Activated CD4-positive, alpha-beta T cell treated with anti-CD3 and anti-CD28 coated beads, Interleukin-2, amount 50 U/mL, for 4 hours (primary cell): ENCODE data around the gene ATXN10.
"Not testable (repeated sequence)": the region's sequence is repeated elsewhere in the genome, so short reads cannot be mapped to it uniquely, and the experiment has no call there.

ENCODE experiments used
- DNase-seq, 2 experiments: peaks; one replicate each; pipeline ENCODE4 v3.0.0-alpha.2; 2020

The ATXN10 gene

DNA sequence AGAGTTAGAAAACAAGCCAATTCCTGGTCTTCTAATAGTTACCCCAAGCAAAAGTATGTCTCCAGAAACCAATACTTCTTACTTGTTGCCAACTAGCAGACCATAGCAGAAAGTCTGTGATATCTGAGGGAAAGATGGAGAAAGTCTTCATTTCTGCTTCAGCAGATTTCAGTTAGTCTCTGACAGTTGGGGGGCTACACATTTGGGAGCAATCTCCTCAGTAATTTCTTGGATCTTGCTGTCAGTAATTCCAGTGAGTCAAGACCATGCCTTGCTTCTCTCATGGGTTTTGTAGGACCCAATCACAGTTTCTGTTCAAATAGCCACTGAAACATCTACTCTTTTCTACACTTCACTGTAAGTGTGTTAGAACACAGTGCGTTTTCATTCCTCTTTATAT lies 118.8 kb downstream of the ATXN10 start:
- DNase-seq, result no peak

DNA sequence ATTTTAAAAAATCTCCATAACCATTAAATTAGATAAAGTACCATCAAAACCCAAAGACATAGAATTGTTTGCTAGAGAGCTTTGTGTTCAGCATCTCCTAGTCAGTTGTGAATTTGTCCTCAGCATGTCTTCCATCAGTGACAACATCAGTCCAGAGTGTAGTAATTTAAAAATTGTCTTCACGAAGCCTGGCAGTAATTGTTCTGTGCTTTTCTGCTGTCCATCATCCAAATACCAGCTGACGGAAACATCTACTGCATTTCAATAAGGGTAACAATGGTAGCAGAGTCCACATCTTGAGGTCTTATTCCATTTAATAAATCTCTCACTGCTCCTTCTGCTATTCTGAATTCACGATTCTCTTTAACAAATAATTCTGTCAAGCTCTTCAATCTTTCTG lies 121.5 kb downstream of the ATXN10 start:
- DNase-seq, result no peak

DNA sequence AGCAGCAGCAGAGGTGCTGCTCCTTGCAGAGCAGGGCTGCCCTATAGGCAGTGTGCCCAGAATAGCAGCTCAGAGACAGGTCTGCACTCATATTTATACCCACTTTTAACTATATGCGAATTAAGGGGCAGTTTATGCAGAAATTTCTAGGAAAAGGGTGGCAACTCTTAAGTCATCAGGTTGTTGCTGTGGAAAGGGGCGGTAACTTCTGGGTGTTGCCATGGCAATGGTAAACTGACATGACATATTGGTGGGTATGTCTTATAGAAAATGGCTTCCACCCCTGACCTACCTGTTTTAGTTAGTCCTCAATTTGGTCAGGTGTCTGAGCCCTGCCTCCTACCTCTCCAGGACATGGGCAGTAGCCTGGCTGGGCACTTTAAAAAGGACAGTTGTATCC lies 122.3 kb downstream of the ATXN10 start:
- DNase-seq, result no peak

DNA sequence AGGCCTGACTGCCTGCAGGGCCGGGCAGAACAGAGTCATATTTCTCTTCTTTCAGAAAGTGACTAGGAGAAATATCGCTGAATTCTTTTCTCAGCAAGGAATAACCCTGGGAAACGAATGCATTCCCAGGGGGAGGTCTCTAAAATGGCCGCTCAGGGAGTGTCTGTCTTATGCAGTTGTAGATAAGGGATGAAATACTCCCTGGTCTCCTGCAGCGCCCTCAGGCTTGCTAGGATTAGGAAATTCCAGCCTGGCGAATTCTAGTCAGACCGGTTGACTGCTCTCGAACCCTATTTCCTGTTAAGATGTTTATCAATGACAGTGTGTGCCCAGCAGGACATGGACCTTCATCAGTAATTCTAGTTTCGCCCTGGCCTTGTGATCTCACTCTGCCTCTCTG lies 124.4 kb downstream of the ATXN10 start:
- DNase-seq, result not testable (repeated sequence)

DNA sequence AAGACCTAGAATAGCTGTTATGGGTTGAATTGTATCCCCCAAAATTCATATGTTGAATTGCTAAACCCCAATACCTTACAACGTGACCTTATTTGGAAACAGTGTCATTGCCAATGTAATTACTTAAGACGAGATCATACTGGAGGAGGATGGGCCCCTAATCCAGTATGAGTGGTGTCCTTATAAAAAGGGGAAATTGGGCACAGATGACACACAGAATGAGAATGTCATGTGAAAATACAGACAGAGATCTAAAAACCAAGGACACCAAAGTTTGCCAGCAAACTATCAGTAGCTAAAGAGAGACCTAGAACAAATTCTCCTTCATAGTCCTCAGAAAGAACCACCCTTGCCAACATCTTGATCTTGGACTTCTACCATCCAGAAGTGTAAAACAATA lies 127.7 kb downstream of the ATXN10 start:
- no peak for DNase-seq

DNA sequence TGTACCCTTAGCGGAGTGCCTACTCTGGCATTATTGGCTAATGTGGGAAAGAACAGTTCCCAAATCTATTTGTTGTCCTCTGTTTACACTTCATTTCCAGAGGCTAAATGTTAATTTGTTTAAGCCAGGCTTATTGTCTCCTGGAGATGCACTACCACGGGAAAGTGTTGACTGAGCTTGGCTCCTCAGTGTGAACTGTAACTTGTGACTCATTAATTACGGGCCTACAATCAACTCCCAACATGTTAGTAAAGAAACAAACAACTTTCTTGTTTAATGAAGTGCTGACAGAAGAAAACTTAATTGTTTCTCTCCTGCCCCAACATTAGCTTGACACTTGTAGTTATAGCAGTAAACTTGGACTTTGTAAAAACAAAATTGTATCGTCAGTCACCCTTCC lies 130.4 kb downstream of the ATXN10 start:
- no peak for DNase-seq

DNA sequence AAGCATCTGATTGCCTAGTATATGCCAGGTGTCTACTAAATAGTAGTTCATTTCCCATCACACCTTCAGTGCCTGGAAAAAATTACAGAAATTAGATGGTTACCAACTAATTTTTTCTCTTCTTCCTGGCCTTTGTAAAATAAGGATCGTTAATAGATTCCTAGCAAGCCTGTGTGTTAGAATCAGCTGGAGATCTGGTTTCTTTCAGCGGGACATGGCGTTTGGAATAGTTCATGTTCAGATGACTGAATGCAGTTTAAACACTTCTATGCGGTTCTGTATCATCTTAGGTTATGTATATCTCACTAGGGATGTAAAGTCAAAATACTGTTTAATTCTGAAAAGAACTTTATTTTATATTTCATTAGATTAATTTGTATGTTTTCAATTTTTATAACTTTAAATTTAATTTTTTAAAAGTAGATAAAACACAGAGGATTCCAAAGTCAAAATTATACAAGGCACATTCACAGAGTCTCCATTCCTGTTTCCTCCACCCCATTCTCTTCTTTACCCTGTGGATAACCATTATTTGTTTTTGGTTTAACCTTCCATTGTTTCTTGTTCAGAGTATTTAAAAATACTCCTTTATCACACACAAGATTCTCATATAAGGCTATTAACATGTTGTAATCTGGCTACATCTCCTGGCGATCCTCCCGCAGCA lies 132.8 kb downstream of the ATXN10 start:
- DNase-seq, result no peak

DNA sequence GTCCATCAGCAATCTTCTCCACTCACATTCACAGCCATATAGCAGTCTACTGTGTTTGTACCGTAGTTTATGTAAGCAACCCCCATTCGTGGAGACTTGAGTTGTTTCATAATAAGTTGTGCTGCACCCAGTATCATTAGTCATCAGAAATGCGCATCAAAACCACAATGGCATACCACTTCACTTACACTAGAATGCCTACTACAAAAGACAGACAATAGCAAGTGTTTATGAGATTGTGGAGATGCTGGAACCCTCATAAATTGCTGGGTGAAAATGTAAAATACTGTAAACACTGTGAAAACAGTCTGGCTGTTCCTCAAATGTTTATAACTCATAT lies 133.3 kb downstream of the ATXN10 start:
- DNase-seq, result no peak

DNA sequence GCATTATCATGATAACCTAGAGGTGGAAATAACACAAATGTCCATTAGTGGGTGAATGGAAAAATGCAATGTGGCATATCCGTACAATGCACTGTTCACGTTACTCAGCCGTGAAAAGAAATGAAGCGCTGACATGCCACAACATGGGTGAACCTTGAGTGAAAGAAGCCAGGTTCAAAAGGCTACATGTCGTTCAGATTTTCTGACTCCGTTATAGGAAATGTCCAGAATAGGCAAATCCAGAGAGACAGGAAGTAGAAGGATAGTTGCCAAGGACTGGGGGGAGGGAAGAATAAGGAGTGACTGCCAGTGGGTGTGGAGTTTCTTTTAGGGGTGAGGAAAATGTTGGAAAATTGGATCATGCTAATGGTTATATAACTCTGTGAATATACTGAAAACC lies 133.8 kb downstream of the ATXN10 start:
- no peak for DNase-seq

DNA sequence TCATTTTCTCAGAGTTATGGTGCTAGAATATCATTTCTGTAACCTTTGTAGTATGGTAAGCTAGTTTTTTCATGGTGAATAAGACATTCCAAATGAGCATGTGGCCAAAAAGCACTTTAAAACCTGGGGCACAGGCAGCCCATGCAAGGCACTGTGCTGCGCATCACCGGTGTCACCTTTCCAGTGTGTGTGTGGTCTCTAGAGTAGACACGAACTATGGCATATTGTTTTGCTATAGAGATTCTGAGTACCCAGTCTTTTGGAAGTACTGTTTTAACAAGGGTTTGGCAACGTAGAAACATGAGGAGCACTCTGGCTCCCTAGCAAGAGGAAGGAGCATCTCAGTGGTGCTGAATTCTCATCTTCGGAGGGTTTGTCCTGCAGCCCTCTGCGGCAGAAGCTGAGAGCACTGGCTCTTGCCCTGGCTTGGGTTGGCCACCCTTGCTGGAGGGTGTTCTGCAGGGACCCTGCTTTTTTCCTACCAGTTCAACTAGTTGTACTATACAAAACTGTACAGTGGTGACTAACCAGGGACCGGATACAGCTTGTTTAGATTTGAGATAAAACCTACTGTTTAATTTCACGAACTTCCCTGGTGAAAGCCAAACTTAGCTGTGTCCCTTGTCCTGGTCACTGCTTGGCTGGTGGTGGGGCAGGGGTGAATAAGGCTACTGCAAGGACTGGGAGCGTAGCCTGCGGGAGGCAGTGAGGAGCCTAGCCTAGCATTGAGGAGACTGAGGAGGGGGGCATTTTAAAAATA lies 135.7 kb downstream of the ATXN10 start:
- DNase-seq, result no peak

DNA sequence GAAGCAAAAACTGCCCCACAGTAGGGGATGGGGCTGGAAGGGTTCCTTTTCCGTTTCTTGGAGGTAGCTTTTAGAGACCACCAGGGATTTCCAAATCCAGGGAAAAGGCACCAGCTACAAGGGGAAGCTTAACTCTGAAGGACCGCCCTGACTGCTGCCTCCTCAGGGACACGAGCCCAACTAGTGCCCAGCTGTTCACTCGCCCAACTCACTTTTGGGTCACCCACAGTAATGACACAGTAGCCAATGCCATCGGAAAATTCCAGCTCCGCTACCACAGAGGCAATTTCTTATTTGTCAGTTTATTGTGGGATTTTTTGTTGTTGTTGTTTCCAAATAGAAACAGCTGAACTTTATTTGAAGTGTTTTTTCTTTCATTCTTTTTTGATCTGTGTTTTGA lies 141.3 kb downstream of the ATXN10 start:
- no peak for DNase-seq

DNA sequence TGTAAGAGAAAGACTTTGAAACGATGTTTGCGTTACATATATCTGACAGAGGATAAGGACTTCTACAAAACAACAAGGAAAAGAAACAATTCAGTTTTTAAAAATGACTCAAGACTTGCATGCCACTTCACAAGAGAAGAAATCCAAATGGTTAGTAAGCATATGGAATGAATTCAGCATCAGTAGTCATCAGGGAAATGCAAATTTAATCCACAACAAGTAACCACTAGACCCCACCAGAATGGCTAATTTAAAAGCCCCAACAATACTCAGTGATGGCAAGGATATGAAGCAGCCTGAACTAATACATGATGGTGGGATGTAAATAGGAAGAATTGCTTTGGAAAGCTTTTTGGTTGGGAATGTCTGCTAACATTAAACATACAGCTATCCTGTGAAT lies 142.6 kb downstream of the ATXN10 start:
- no peak for DNase-seq

DNA sequence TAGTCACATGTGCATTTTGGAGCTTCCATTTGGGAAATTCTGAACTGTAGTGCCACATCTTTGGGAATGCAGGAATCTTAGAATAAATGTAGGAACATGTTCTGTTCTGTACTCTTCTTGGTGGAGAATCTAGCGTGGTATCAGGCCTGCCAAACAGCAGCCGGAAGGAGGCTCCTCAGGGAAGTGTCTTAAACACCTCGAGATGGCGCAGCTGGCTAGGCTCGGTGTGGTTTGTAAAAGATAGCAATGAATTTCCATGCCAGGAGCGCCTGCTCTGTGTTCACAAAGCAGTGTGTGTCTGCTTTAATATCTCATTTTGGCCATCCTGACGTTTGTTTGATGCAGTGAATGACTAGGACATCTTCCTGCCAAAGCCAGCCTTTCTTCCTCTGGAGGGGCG lies 145.1 kb downstream of the ATXN10 start:
- DNase-seq, result no peak

DNA sequence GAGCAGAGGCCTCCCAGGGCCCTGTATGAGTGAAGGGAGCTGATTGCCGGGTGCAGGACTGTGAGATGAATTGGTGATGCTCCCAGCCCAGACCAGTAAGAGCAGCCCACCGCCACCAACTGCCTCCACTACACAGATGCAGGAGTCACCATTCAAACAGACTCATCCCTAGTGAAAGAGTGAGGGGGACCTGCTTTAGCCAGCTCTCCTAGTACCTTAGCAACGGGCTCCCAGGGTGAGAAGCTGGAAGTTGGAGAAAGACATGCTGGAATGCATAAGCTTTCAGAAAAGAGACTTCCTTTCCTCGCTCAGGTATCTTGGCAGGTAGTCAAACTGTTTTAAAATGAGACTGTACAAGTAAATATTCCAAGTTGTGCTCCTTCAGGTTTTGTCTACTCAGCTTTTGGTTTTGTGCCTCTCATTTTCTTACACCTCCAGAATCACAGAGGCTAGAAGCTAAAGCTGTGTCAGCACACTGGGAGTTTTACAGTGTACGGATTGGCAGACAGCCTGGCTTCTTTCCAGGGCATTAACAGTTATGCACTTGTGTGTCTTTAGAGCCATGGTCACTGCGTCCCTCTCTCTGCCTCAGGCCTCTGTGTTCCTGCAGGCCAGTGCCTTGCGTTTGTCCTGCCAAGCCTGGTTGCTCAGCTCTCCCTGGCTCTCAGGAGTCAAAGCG lies 146.2 kb downstream of the ATXN10 start:
- no peak for DNase-seq

DNA sequence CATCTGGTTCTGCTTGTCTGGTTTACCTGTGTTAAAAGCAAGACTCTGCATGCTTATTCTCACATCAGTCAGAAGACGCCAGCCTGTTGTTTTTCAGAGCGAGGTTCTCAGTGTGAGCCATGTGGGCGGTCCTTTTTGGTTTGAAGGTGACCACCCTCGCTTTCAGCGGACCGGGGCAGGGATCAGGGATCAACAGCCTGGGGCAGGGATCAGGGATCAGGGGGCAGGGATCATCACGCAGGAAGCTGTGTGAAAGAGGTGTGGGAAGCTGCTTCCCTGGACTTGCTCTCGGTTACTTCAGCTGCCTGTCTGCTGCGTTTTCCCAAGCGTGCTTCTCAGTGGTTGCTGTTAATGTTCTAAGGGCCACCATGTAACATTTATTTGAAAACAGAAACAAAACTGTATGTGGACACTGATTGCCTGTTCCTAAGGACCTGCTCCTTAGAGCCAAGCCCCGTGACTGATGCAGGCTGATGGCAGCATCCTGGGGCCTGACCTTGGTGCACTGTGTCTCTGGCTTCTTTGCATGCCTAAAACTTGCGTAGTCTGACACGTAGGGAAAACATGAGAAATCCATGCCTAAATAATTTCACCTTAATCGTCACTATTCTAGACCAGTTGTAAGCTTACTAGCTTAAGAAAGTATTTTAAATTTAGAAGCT lies 146.9 kb downstream of the ATXN10 start:
- no peak for DNase-seq

DNA sequence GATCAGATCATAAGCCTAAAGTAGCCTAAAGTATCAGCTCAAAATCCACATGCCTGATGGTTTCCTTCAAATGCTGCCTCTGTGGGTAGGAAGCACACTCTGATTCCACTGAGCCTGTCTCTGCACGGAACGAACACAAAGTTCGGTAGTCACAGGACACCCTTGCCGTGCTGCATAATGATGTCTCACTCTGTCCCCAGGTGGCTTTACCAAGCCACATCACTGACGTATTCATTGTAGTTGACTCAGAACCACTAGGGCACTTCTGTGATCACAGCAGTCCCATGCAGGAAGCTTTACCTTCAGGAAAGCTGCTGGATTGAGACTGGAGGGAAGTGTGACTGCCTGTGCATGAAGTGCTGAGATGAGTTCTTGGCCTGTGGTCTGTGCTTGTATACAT lies 147.7 kb downstream of the ATXN10 start:
- no peak for DNase-seq

DNA sequence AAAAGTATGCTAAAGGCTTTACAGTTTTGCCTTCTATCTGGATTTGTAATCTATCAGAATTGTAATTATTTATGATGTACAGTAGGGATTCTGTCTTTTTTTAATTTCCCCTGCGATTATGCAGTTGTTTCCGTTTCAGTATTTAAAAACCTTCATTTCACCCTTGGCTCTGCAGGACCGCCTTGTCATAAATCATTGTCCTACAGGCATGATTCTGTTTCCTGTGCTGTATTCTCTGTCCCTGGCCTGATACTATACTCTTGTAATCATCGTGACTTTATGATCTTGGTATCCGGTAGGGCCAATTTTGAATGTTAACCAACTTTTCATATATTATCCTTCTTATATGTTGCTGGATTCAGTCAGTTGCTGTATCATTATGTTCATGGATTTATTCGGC lies 151.7 kb downstream of the ATXN10 start:
- no peak for DNase-seq

DNA sequence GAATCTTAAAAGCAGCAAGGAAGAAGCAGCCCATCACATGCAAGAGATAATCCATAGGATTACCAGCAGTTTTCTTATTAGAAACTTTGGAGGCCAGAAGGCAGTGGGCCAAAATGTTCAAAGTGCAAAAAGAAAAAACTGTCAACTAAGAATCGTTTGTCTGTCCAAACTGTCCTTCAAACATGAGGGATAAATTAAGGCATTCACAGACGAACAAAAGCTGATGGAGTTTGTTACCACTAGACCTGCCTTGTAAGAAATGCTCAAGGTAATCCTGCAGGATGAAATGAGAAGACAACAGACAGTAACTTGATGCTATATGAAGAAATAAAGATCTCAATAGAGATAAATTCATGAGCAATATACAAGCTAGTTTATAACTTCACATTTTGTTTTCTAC lies 154.9 kb downstream of the ATXN10 start:
- DNase-seq, result no peak

DNA sequence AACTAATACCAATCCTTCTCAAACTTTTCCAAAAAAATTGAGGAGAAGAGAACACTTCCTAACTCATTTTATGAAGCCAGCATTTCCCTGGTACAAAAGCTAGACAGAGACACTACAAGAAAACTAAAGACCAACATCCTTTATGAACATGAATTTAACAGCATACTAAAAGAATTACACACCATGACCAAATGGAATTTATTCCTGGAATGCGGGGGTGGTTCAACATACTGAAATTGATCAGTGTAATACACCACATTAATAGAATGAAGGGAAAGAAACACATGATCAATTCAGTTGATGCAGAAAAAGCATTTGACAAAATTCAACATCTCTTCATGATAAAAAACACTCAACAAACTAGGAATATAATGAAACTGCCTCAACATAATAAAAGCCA lies 157.2 kb downstream of the ATXN10 start:
- DNase-seq, result no peak

DNA sequence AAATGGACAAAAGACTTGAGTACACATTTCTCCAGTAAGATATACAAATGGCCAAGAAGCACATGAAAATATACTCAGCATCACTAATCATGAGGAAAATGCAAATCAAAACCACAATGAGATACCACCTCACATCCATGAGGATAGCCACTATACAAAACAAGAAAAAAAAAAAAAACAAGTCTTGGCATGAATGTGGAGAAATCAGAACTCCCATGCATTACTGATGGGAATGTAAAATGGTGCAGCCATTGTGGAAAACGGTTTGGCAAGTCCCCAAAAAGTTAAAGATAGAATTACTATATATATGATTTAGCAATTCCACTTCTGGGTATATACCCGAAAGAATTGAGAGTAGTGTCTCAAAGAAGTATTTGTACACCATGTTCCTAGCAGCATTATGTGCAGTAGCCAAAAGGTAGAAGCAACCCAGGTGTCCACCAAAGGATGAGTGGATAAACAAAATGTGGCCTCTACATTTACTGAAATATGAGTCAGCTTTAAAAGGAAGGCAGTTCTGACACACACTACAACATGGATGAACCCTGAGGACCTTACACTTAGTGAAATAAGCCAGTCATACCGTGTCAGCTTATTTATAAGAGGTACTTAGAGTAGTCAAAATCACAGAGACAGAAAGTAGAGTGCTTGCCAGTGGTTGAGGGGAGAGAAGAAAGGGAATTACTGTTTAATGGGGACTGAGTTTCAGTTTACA lies 159.1 kb downstream of the ATXN10 start:
- DNase-seq, result no peak

DNA sequence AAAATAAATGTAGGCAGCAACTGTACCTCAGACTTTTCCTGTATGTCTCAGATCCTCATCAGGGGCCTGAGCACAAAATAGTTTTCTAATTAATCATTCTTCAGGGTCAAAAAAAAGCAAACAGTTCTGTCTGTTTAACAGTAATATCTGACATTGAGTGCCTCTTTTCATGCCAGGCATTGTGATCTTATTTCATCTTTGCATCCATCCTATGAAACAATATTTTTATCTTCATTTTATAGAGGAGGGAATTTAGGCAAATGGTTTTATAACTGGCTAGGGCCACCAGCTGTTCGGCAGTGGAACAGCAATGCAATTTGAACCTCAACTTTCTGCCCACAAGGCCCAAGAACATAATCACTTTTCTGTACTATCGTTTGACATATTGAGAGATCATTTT lies 159.8 kb downstream of the ATXN10 start:
- no peak for DNase-seq

DNA sequence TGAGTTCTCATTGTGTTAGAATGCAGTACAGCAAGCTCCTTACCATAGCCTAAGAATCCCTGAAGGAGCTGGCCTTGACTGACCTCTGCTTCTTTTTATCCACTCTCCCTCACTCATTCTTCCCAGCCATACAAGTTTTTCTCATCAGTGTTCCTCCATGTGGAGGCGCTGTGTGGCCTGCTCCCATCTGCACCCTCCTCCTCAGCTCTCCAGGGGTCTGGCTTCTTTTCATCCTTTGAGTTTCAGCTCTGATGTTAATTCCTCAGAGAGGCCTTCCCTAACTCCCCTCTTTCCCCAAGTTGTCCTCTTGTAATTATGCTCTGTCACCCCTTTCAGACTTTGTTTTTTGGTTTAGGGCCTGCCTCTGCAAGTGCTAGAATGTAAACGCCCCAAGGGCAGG lies 160.5 kb downstream of the ATXN10 start:
- no peak for DNase-seq

DNA sequence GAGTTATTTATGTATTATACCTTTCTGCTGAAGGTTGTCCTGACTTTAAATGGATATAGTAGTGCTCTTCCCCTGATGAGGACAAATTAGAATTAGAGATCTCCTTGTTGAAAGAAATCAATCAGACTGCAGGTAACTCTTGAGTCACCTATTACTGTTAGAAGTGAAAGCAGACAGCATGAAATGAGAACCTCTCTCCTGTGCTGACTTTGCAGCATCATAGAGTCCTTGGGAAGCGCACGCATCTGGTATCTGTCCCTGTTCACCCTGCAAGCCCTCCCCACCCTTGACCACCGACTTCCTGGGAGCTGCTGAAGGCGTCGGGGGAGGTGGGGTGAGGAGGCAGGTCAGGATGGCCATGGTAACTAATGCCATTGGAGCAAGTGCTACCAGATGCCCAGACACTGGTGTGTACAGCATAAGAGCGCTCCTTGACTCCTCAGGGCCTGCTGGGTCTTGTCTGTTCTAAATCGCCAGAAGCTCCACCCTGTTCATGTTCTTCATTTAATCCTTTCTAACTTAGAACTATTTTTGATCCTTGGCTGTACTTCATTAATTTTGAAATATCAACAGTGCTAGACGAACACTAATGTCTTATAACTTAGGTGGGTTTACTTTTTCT lies 161.4 kb downstream of the ATXN10 start:
- no peak for DNase-seq
